ENCODE data around the gene TNFAIP3. TPM values are rescaled to one million over a fixed set of nuclear protein-coding genes. Genes with fewer than 3 reads are reported as not detected.
A peak's percentile ranks its signal among the peaks of the same experiment; 100 is the strongest.

TNFAIP3 gene
- total and polyA plus RNA-seq, 2 experiments from 2014 or later = 73.4 to 141 TPM

DNA sequence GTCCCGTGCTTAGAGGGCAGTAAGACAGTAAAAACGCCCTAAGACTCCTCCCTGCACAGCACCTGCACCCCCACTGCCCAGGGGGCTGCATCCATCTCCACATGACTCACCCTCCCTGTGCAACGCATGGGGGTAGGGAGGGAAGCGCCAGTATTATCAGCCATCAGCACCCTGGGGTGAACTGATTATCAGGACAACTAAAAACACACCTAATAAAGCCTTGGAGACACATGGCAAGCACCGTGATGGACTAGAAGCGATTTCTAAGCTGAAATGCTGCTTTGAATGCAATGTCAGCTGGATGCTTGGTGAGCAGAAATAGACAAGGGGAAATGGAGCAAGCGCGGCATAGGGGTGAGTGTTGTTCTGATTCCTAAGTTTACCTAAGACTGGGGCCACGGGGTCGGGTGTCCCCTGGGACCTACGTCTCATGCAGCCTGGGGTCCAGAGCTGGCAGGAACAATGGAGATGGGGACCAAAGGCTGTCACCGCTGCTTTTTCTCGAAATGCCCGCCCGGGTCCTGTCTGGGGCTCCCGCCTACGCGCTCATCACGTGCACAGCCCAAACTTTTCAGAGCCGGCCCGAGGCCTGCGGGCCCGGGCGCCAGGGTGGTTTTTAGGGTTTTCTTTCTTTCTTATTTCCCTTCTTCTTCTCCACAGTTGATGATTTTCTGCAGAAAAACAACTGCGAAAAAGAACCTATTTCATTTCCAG lies 702 bp upstream of the TNFAIP3 start:
- no peaks in the 10 kb centered on the region for H3K9me2 ChIP-seq (replicated peaks; ENCODE audit: insufficient read depth)
- no peaks in the 10 kb centered on the region for H3K27me3 ChIP-seq
- H3K36me3 ChIP-seq (replicated peaks; ENCODE audit: insufficient read depth, low read depth) = no peaks in the 10 kb centered on the region
- H3K27ac ChIP-seq = peak overlapping the region; percentile 93
- peaks cover 26% of the 10 kb centered on the region for H3K4me1 ChIP-seq (ENCODE audit: insufficient read depth)
- H3K79me2 ChIP-seq = peaks cover 40% of the 10 kb centered on the region
- 4% methylated on average over 25 of the region's 25 CpGs for WGBS (ENCODE audit: low lambda C conversion rate, missing lambda C conversion rate)
- H3K4me3 ChIP-seq = peak overlapping the region; percentile 41
- H3K4me2 ChIP-seq = peak overlapping the region; percentile 96
- H3K9me3 ChIP-seq (ENCODE audit: low read depth) = no peaks in the 10 kb centered on the region
- peak; percentile 61 for DNase-seq (ENCODE audit: low spot score)
- peak overlapping the region; percentile 90 for H2AFZ ChIP-seq
- H4K20me1 ChIP-seq (ENCODE audit: insufficient read depth, poor library complexity, severe bottlenecking) = peaks cover 4% of the 10 kb centered on the region
- TF ChIP-seq EZH2phosphoT487 (IDR thresholded peaks at IDR 0.05; ENCODE audit: low read depth, severe bottlenecking, unreplicated experiment) = no peak
- TF ChIP-seq, protein P1, sequence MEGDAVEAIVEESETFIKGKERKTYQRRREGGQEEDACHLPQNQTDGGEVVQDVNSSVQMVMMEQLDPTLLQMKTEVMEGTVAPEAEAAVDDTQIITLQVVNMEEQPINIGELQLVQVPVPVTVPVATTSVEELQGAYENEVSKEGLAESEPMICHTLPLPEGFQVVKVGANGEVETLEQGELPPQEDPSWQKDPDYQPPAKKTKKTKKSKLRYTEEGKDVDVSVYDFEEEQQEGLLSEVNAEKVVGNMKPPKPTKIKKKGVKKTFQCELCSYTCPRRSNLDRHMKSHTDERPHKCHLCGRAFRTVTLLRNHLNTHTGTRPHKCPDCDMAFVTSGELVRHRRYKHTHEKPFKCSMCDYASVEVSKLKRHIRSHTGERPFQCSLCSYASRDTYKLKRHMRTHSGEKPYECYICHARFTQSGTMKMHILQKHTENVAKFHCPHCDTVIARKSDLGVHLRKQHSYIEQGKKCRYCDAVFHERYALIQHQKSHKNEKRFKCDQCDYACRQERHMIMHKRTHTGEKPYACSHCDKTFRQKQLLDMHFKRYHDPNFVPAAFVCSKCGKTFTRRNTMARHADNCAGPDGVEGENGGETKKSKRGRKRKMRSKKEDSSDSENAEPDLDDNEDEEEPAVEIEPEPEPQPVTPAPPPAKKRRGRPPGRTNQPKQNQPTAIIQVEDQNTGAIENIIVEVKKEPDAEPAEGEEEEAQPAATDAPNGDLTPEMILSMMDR (IDR thresholded peaks at IDR 0.05; ENCODE audit: poor library complexity) = no peak
- TF ChIP-seq EZH2 (IDR thresholded peaks at IDR 0.05; ENCODE audit: borderline replicate concordance) = no peak

DNA sequence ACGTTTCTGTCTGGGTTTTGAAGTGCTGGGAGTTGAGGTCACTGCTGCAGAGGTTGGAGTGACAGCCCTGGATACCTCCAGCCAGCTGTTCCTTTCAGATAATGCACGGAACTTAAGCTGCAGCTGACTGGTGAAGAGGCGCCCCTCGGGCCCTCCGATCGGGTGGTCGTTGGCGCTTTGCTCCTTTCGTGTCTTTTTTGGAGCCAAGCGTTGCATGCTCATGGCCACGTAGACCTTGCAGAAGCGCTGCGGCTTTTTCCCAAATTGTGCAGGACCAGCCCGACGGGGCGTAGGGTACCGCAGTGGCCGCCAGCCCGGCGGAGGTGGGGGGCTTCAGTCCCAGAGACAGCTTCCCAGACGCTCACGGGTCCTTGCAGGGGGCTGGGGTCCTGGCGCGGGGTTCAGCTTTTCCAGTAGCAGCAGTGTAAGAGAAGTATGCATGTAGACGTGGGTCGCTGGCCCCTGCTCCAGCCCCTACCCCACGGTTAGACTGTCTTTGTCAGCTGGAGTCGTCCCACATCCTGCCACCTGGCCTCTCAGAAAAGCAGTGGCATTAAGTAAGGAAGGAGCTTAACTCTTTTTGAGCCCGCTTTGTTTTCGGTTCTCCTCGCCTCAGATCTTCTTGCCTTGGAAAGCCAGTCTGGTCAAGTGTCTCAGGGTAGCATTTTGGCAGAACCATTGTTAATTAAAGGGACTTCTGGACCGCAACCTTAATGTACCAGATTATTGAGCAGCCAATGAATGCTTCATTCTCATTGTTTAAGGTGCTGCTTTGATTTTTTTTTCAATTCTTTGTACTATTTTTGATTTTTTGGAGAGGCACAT lies 838 bp downstream of the TNFAIP3 start:
- TF ChIP-seq EZH2 (IDR thresholded peaks at IDR 0.05; ENCODE audit: borderline replicate concordance) = no peak
- Histone ChIP-seq H2AFZ (peak overlapping the region; percentile 49), H3K4me1 (ENCODE audit: insufficient read depth) (peaks cover 15% of the 10 kb centered on the region), H3K27ac (peak overlapping the region; percentile 95), H3K9me3 (ENCODE audit: low read depth) (no peaks in the 10 kb centered on the region), H4K20me1 (ENCODE audit: insufficient read depth, poor library complexity, severe bottlenecking) (peaks cover 4% of the 10 kb centered on the region), H3K9me2 (replicated peaks; ENCODE audit: insufficient read depth) (no peaks in the 10 kb centered on the region), H3K36me3 (replicated peaks; ENCODE audit: insufficient read depth, low read depth) (peaks cover 6% of the 10 kb centered on the region), H3K27me3 (no peaks in the 10 kb centered on the region), H3K4me2 (peak overlapping the region; percentile 72), H3K4me3 (peak overlapping the region; percentile 87), H3K79me2 (peaks cover 56% of the 10 kb centered on the region)
- 3% methylated on average over 32 of the region's 32 CpGs for WGBS (ENCODE audit: low lambda C conversion rate, missing lambda C conversion rate)
- no peak for DNase-seq (ENCODE audit: low spot score)

DNA sequence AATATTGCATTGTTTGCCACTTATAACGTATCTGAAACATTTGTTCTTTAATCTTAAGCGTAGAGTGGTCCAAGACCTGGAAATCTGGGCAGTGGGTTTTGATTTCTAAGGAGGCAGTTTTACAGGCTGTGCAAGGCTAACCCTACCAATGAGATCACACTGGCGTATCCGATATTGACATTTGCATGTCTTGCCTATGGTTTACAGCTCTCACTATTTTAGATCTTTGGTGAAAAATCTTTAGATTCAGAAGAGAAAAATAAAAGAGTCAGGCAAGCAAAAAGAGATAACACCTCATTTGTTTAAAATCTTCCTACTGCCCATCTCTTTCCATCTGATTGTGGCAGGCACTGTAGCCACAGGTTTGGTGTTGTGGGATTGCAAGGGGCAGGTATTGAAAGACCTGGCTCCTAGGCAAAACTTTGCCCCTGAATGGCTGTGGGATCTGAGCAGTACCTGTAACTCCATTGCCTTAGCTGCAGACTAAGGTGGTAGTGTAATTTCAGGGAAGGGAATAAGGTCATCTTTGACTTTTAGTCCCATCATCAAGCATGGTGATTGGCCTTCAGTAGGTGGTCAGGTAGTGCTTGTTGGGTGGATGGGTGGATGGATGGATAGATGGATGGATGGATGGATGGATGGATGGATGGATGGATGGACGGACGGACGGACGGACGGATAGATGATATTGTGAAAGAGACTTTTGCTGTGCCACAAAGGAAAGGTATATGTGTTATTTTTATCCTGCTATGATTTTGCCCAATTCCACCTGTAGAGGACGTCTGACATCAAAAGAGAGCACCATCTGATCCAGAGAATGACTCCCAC lies 1.9 kb downstream of the TNFAIP3 start:
- no peak for TF ChIP-seq EZH2phosphoT487 (IDR thresholded peaks at IDR 0.05; ENCODE audit: low read depth, severe bottlenecking, unreplicated experiment)
- TF ChIP-seq EZH2 (IDR thresholded peaks at IDR 0.05; ENCODE audit: borderline replicate concordance) = no peak
- DNase-seq (ENCODE audit: low spot score) = no peak
- H3K27me3 ChIP-seq = no peaks in the 10 kb centered on the region
- no peaks in the 10 kb centered on the region for H3K9me3 ChIP-seq (ENCODE audit: low read depth)
- no peaks in the 10 kb centered on the region for H3K9me2 ChIP-seq (replicated peaks; ENCODE audit: insufficient read depth)
- H3K4me2 ChIP-seq = peak overlapping the region; percentile 72
- H3K4me3 ChIP-seq = peak overlapping the region; percentile 87
- H3K4me1 ChIP-seq (ENCODE audit: insufficient read depth) = peaks cover 17% of the 10 kb centered on the region
- WGBS (ENCODE audit: low lambda C conversion rate, missing lambda C conversion rate) = 72% methylated on average over 10 of the region's 10 CpGs
- H3K36me3 ChIP-seq (replicated peaks; ENCODE audit: insufficient read depth, low read depth) = peaks cover 6% of the 10 kb centered on the region
- H4K20me1 ChIP-seq (ENCODE audit: insufficient read depth, poor library complexity, severe bottlenecking) = peaks cover 4% of the 10 kb centered on the region
- H3K79me2 ChIP-seq = peaks cover 56% of the 10 kb centered on the region
- peak overlapping the region; percentile 95 for H3K27ac ChIP-seq
- H2AFZ ChIP-seq = no peak overlapping the region

DNA sequence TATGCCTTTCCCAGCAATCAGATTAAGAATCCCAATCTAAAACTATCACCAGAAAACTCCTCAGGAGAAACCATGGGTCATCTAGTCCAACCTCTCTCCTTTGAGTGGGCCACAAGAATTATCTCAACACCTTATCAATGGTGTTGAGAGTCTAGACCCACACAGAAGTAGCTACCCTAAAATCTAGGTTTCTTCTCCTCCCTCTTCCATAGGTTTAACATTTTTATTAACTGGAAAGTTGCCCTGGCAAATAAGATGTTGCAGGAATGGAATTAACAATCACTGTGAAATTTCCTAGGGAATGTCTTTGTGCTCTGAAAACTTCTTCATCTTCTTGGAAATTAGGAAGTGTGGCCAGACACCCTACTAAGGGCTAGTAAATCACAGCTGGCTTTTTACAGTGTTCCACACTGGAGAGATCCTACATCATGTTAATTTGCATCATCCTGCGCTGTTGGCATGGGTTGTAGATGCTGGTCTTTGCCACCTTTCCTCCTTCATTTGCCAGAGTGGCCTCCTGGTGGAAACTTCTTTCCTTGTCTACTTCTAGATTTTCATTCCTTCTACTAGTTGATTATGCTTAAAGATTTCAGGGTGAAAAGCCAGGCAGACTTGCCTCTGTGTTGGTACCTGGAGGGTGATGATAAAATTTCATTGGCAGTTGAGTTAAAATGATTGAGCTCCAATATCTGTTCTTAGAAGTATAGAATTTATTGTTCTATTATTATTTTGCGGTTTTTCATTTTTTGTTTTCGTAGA lies 2.7 kb downstream of the TNFAIP3 start:
- no peak for DNase-seq (ENCODE audit: low spot score)
- Histone ChIP-seq H3K4me2 (peak overlapping the region; percentile 72), H3K27me3 (no peaks in the 10 kb centered on the region), H3K27ac (peak overlapping the region; percentile 45), H3K4me3 (peak overlapping the region; percentile 87), H3K79me2 (peaks cover 56% of the 10 kb centered on the region), H3K9me3 (ENCODE audit: low read depth) (no peaks in the 10 kb centered on the region), H4K20me1 (ENCODE audit: insufficient read depth, poor library complexity, severe bottlenecking) (peaks cover 4% of the 10 kb centered on the region), H3K4me1 (ENCODE audit: insufficient read depth) (peaks cover 17% of the 10 kb centered on the region), H3K36me3 (replicated peaks; ENCODE audit: insufficient read depth, low read depth) (peaks cover 6% of the 10 kb centered on the region), H3K9me2 (replicated peaks; ENCODE audit: insufficient read depth) (no peaks in the 10 kb centered on the region), H2AFZ (no peak overlapping the region)
- TF ChIP-seq, protein P1 (IDR thresholded peaks at IDR 0.05; ENCODE audit: poor library complexity) = no peak
- TF ChIP-seq EZH2phosphoT487 (IDR thresholded peaks at IDR 0.05; ENCODE audit: low read depth, severe bottlenecking, unreplicated experiment) (no peak), EZH2 (IDR thresholded peaks at IDR 0.05; ENCODE audit: borderline replicate concordance) (no peak)
- WGBS (ENCODE audit: low lambda C conversion rate, missing lambda C conversion rate) = 97% methylated on average over 3 of the region's 3 CpGs

All from hepatocyte (in vitro differentiated cells).